AG10803 (cell line): ENCODE measurements around the gene KLF16.

Experiments used
- DNase-seq: peaks from one replicate; pipeline ENCODE4 v3.0.0; 2010; ENCODE audit warnings: low read depth
- H3K4me3 ChIP-seq: 2 replicates; pipeline ENCODE4 v1.5.1; 2011; ENCODE audit warnings: mild to moderate bottlenecking, low read length, control low read depth
- CTCF ChIP-seq: conservative IDR thresholded peaks from 2 replicates; pipeline ENCODE4 v1.5.1; 2011; ENCODE audit warnings: mild to moderate bottlenecking, low read length, control low read depth, inconsistent platforms

KLF16 gene

GRCh38 chr19:1810439-1811160, 52.8 kb downstream of the KLF16 start:
- no peak for TF ChIP-seq CTCF

GRCh38 chr19:1809678-1810077, 53.7 kb downstream of the KLF16 start:
- no peak overlapping the region for H3K4me3 ChIP-seq
- DNase-seq = no peak
- no peak for TF ChIP-seq CTCF

More at GRCh38 chr19:1810439-1811160, 52.8 kb downstream of the KLF16 start:
- no peak for DNase-seq
- H3K4me3 ChIP-seq = no peak overlapping the region

- TF ChIP-seq CTCF = no peak
- DNase-seq = no peak
- H3K4me3 ChIP-seq = no peak overlapping the region
These were observed 55.0 kb downstream of the KLF16 start for GRCh38 chr19:1808395-1808731.

GRCh38 chr19:1807695-1808394, 55.5 kb downstream of the KLF16 start:
- no peak for DNase-seq
- no peak overlapping the region for H3K4me3 ChIP-seq
- TF ChIP-seq CTCF = no peak

GRCh38 chr19:1807030-1807694, 56.2 kb downstream of the KLF16 start:
- H3K4me3 ChIP-seq = no peak overlapping the region
- TF ChIP-seq CTCF = no peak
- DNase-seq = no peak

- DNase-seq = no peak
- TF ChIP-seq CTCF = no peak
- H3K4me3 ChIP-seq = no peak overlapping the region
These were observed 57.0 kb downstream of the KLF16 start for GRCh38 chr19:1806184-1807029.
